TTC549 (cell line): ENCODE data around the gene CCL20.
"Not testable (repeated sequence)": the region's sequence is repeated elsewhere in the genome, so short reads cannot be mapped to it uniquely, and the experiment has no call there.

Experiments used
- FAIRE-seq: peaks from 2 replicates; lab custom pipeline; 2012; peaks lifted over from hg19 to GRCh38; lab: Jason Lieb, UNC

CCL20 gene

GRCh38 chr2:227834916-227835650, 21.4 kb downstream of the CCL20 start:
- FAIRE-seq = no peak

DNA sequence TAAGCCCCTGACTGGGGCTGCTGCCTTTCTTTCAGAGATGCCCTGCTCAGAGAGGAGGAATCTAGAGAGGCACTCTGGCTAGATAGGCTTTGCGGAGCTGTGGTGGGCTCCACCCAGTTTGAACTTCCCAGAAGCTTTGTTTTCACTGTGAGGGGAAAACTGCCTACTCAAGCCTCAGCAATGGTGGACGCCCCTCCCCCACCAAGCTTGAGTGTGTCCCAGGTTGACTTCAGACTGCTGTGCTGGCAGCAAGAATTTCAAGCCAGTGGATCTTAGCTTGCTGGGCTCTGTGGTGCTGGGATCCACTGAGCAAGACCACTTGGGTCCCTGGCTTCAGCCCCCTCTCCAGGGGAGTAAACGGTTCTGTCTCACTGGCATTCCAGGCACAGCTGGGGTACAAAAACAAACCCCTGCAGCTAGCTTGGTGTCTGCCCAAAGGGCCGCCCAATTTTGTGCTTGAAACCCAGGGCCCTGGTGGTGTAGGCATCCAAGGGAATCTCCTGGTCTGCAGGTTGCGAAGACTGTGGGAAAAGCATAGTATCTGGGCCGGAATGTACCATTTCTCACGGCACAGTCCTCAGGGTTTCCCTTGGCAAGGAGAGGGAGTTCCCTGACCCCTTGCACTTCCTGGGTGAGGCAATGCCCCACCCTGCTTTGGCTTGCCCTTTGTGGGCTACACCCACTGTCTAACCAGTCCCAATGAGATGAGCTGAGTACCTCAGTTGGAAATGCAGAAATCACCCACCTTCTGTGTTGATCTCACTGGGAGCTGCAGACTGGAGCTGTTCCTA, 25.9 kb downstream of the CCL20 start:
- not testable (repeated sequence) for FAIRE-seq

DNA sequence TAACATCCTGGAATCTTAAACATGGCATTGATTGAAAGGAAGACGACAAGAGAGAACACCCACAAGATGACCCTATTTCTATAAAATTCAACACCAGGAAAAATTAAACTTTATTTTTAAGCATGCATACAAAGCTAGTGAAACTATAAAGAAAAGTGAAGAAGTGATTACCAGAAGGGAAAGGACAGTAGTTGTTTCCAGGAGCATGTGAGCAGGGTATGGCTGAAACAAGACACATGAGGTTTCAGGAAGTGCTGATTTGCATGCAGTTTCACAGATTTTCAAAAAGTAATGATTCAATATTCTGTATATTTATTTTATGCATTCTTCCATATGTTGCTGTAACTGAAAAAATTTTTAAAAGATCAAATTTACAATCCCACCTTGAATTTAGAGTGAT, 33.2 kb downstream of the CCL20 start:
- FAIRE-seq = no peak

GRCh38 chr2:227848146-227848545, 34.5 kb downstream of the CCL20 start:
- no peak for FAIRE-seq

DNA sequence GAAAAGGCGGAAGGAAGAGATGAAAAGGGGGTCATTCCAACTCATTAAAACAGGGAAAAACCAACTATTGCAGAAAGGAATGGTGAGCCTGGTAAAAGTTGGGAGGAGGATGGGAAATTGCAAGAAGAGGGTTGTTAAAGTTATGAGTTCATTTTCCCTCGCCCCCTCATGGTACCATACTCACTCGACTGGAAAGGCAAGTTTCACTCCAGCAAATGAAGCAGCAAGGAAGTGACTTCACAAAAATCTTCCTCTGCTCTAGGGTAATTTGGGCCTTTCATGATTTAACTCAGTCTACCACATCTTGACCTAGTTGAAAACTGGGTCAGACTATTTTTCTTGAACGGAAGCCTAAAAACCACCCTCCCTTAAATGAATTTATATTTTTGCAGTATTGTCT, 34.9 kb downstream of the CCL20 start:
- FAIRE-seq = no peak

- FAIRE-seq = no peak
These were observed 36.3 kb downstream of the CCL20 start for GRCh38 chr2:227849906-227850305.

DNA sequence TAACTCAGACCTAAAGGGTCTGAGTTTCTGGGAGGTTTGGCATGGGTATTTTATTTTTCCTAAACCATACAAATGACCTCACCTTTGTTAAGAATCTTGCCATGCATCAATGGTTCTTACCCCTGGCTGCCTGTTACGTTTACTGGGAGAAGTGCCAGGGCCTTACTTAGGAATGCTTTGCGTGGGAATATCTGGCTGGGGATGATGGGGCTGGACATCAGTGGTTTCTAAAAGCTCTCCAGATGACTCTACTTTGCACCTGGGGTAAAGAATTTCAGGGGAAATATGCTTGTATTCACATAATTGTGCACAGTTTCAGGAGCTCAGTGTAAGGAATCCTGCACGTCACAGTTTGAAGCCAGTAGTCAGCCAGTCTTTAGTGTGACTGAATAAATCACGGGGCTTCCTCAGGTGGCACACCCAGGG, 39.6 kb downstream of the CCL20 start:
- no peak for FAIRE-seq

GRCh38 chr2:227853765-227854271, 40.2 kb downstream of the CCL20 start:
- no peak for FAIRE-seq

DNA sequence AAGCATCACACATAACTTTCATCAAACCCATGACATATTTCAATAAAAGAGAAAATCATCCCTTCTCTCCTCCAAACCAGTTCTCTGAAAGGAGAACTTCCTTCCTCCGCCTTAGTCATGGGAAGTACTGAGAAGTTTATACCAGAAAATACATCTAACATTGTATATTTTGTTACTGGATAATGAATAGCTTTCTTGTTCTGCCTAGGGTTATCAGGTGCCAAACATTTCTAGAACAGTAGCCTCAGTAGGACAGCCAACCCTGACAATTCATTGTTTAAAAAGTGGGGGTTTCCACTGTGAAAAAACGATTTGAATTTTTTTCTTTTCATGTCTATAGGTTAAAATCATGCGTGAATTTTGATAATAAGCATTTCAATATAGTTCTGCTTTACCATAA, 41.8 kb downstream of the CCL20 start:
- FAIRE-seq = no peak

GRCh38 chr2:227856697-227857096, 43.1 kb downstream of the CCL20 start:
- FAIRE-seq = no peak

DNA sequence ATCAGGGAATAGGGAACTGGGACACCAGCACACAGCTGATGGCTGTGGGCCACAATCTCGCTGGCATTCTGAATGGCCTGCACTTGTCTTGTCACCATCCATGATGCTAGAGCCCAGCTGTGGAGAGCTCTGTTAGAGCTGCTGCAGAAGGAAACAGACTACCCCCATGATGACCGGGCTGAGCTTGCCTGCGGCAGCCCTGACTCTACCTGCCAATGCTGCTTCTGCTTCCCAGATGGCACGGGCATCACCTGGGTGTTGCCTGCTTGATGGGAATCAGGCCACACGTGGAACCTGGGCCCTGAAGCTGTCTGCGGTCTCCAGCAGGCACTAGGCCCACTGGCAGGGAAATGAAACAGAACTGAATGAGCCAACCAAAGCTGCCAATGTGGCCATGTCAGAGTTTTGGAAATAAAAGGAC, 46.6 kb downstream of the CCL20 start:
- FAIRE-seq = no peak

GRCh38 chr2:227861011-227861410, 47.4 kb downstream of the CCL20 start:
- FAIRE-seq = no peak

GRCh38 chr2:227862227-227862740, 48.6 kb downstream of the CCL20 start:
- FAIRE-seq = peak; percentile 82

DNA sequence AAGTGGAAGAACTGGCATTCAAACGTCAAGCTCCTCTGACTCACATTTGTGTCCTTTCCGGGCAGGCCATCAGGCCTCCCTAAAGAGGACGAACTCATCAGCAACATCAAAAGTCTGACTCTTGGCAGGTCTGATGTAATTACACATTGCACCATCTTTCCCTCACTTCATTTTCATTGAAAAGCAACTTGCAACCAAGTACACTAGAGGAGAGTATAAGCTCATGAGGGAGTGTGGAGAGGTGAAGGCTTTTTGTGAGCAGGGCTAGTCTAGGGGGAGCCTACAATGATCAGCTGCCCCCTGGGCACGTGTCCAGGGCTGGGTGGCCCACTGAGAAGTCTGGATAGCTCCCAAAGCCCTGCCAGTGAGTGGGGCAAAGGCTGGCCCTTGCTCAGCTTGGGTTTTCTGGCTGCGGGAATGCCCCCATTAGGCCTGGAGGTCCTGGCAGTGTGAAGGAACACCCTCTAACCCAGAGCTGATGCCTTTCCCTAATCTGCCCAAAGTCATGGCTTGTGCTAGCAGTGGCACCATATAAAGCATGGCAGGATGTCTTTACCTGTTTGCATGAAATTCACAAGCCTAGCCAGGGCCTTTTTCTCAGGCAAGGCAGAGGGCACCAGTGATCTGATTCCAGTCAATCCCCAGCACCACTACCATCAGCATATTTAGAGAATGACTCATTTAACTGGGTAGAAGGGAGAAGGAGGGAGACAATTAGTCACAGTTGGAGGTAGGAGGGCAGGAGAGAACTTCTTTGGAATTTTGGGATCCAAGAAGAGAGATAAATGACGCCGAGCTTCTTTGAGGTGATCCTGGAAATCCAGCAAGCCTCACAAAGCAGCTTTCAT, 49.3 kb downstream of the CCL20 start:
- no peak for FAIRE-seq

GRCh38 chr2:227864161-227864756, 50.6 kb downstream of the CCL20 start:
- FAIRE-seq = no peak

- no peak for FAIRE-seq
These were observed 51.6 kb downstream of the CCL20 start for GRCh38 chr2:227865291-227865690.
